GM21526 (cell line): ENCODE data around the gene TMEM30A.
A peak's percentile ranks its signal among the peaks of the same experiment; 100 is the strongest.

Source experiments
- ATAC-seq: cut with Tn5 transposase; IDR thresholded peaks from one replicate; pipeline ENCODE4 v1.9.1; 2021; ENCODE audit warnings: moderate library complexity; ENCODE audit not compliant: unreplicated experiment, low FRiP score

The TMEM30A gene

GRCh38 chr6:75220357-75220756, 64.2 kb downstream of the TMEM30A start:
- no peak for ATAC-seq

DNA sequence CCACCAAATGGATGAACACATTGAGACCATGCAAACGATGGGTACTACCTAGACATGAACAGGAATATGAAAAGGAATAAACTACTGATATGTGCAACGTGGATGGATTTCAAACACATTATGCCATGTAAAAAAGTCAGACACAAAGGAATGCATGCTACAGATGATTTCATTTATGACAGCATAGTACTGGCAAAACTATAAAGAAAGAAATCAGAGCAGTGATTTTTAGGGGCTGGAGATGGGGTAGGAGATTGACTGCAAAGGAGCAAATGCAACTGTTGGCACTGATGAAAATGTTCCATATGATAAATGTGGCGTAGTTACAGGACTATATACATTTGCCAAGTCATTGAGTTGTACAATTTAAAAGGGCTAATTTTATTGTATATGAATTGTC, 65.3 kb downstream of the TMEM30A start:
- no peak for ATAC-seq

- ATAC-seq, result no peak
These were observed 67.4 kb downstream of the TMEM30A start for GRCh38 chr6:75217193-75217592.

GRCh38 chr6:75215291-75215690, 69.3 kb downstream of the TMEM30A start:
- ATAC-seq, result no peak

- no peak for ATAC-seq
These were observed 70.9 kb downstream of the TMEM30A start for GRCh38 chr6:75213732-75214131.

GRCh38 chr6:75213112-75213511, 71.5 kb downstream of the TMEM30A start:
- no peak for ATAC-seq

- ATAC-seq, result no peak
These were observed 72.5 kb downstream of the TMEM30A start for GRCh38 chr6:75211920-75212590.

GRCh38 chr6:75210885-75211739, 73.5 kb downstream of the TMEM30A start:
- ATAC-seq, result no peak

- no peak for ATAC-seq
These were observed 75.3 kb downstream of the TMEM30A start for GRCh38 chr6:75209184-75209723.

DNA sequence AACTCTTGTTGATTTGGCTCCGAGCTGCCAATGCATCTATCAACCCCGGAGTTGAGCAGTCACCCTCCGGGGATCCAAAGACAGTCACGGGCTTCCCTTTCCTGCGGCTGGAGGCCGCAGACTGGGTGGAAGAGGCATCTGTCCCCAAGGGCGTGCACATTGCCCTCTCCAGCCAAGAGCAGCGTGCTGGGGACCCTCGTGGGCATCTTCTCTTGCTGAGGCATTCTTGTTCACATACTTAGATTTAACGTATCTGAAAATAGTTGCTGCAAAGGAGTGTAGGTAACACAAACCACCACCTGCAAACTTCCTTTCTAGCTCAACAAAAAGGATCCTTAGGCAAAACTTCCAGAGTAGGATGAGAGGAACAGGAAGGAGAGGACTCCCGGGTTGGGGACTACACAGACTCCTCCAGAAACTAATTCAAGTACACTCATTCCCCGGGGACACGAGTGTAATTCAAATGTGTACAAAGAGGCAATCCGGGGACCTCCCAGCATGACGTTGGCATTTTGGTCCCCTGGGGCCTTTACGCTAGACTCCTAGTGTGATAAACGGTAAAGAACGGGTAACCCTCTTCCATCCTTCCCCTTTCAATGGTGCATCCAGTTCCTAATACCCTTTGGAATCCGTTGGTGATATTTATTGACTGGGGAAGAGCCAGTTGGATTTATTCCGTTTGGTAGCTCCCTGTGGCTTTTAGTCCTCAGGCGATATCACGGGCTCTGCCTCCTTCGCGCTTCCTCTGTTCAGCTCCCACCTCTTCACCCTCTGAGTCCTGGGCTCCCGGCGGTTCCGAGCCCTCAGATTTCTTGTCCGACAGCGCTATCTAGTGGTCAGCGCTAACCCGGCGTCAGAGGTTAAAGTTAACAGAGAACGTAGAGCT, 76.1 kb downstream of the TMEM30A start:
- ATAC-seq, result peak; percentile 73

DNA sequence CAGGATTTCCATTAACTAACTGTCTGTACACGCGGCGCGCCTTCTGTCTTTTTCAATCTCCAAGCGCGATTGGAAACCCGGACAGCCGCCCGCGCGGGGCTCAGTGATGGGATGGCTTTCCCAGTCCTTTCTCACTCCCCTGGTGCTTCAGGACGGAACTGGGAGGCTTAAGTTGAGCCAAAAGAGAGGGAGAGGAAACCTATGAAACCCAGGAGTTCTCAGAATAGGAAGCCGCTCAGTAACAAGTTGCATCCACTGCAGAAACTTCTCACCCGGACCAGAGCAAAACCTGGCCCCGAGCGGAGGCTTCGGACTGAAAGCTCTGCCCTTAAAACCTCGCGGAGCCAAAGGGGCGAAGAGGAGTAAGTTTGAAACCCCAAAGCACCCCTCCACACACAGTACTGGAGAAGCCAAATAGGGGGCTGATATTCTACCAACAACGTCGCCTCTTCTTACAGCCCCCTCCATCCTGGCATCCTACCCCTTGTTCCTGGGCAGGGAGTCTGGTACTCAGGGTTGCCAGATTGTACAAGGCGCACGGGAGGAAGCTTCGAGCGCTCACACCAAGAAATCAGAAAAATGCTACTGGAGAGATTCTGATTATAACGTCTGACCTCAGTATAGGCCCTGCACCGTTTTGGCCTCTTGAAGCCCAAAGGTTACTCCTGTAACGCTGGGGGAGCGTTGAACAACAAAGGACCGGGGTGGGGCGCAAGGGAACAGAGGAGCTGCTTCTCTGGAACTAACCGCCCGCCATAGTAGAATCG, 77.8 kb downstream of the TMEM30A start:
- no peak for ATAC-seq

DNA sequence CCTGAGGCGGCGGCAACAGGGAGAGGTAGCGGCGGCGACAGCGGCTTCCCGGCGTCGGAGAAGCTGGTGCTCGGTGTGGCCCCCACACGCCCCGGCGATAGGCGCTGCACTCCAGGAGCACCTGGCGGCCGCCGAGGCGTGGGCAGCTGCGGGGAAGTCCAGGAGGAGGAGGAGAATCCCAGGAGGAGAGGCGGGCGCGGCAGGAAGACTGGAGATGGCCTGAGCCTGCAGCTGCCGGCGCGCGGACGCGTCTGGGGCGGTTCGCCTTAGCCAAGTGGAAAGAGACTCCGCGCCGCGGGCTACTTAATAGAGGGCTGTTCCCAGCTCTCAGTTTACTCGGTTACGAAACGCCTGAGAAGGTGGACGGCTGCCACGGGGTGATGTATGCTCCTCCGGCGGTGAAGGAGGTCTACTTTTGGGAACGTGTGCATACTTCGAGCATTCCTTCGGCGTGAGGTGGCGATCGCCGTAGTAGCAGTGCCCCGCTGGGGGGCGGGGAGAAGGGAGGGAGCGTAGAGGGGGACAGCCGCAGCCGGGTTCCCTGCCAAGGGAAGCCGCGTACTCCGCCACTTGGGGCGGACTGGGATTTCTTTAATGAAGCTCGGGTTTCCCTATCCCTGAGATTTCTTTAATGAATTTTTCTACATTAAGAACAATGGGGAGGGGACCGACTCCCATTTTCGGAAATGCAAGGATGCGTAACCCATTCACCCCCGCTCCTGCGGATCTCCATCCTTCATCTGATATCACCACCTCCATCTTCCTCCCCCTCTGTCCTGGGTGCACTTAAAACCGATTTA, 78.6 kb downstream of the TMEM30A start, which contains the start of gene COL12A1:
Gene COL12A1, minus strand, starts transcription at position 278 of the 800 bp plus-strand sequence. CDS start 3,261 bp downstream, outside the sequence.
- ATAC-seq, result no peak

DNA sequence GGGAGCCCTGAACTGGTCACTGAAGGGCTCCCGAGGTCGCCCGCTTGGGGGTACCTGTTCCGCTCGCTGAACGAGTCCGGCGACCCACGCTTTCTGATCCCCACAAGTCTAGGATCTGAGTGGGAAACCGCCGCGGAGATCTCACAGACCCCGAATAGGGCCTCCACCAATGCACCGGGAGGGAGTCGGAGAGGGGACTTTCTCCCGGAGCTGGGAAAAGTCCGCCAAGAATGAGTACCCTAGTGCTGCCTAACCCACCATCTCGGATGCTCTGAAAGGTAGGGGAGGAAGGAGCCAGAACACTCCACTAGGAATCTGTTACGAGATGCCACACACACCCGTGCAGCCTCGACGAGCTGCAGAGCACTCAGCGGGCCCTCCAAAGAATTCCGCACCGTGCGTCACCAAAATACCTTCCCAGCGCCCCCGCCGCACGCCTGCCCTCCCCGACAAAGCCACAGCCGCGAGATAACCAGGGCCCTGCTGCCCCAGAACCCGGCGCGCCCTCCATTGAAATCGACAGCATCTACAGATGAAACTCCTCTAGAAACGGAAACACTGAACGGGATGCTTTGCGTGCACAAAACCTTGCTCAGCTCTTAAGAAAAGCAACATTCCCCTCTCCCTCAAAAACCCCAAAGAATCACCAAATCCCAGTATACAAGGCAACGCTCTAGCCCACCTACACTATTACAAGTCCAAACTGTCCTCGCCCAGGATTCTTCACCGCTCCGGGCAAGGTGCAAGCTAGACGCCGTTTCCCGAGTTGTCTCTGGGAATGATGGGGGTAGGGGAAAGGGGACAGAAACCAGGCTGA, 79.4 kb downstream of the TMEM30A start:
- no peak for ATAC-seq

DNA sequence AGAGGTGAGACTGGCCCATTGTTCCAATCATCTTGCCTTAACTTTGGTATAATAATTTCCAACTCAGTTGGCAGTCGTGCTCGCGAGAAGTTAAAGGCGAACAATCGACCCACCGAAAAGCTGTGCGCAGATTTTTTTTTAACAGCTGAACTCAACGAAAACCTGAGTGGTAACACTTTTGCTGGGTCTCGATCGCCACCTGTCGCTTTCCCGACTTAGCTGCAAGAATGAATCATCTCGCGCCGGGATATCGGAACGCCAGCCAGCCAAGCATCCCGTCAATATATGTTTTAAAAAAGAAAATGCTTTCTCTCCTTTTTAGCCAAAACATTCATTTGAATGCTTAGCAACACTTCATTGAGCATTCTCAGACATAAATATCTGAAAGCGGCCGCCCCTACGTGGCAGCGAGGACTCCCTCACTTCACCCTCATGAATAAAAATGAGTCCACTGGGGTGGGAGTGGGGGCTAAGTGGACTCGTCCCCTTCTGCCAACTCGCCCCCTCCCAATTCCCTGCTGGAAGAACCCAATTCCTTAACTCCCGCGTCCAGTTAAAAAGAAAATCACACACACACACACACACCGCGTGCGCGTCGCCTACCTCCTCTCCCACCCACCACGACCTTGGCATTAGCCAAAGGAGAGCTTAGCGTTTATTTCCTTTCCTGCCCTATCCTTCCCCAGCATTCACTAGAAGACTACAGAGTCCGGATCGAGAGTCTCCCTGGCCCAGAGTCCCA, 80.2 kb downstream of the TMEM30A start:
- no peak for ATAC-seq

- no peak for ATAC-seq
These were observed 80.9 kb downstream of the TMEM30A start for GRCh38 chr6:75203721-75204120.
